Right atrium auricular region (tissue), 2 donors: ENCODE results near the gene MCOLN3. TPM values are rescaled to one million over a fixed set of nuclear protein-coding genes. Genes with fewer than 3 reads are reported as not detected.

Experiments
- DNase-seq: peaks from one replicate; pipeline ENCODE4 v3.0.0-alpha.2; 2019; ENCODE audit warnings: low spot score
- H3K27ac ChIP-seq, 2 donors: fragments of 200-600 bp; sonication (generic); 1 replicate in 1 of 2; 2 replicates in 1 of 2; pipeline ENCODE4 v1.5.1; 2016 to 2019
- H3K27me3 ChIP-seq, 2 donors: fragments of 200-600 bp; sonication (generic); one replicate each; pipeline versions ENCODE4 v1.5.1 to v1.6.0; 2017 to 2019
- H3K36me3 ChIP-seq: fragments of 200-600 bp; sonication (generic); one replicate; pipeline ENCODE4 v1.5.1; 2016
- H3K4me1 ChIP-seq, 2 donors: fragments of 200-600 bp; sonication (generic); one replicate each; pipeline versions ENCODE4 v1.5.1 to v1.6.0; 2017 to 2019
- H3K4me3 ChIP-seq, 2 donors: fragments of 200-600 bp; sonication (generic); 1 replicate in 1 of 2; 2 replicates in 1 of 2; pipeline ENCODE4 v1.5.1; 2017 to 2019; ENCODE audit warnings: mild to moderate bottlenecking in 1 of 2, moderate library complexity in 1 of 2
- H3K9me3 ChIP-seq, 2 donors: fragments of 200-600 bp; sonication (generic); one replicate each; pipeline ENCODE4 v1.5.1; 2019
- total RNA-seq, 2 donors: library from RNA; depleted of rRNA; stranded (reverse); fragments of >200 nt; gene quantifications; one replicate each; pipeline ENCODE4 v1.1.0, GENCODE V29; 2016
- TF ChIP-seq, protein P1 (sequence below), 2 donors: fragments of 200-600 bp; sonication (generic); IDR thresholded peaks; one replicate each; pipeline ENCODE4 v1.5.1; 2019; ENCODE audit warnings: antibody characterized with exemption in 2 of 2

The MCOLN3 gene, protein sequence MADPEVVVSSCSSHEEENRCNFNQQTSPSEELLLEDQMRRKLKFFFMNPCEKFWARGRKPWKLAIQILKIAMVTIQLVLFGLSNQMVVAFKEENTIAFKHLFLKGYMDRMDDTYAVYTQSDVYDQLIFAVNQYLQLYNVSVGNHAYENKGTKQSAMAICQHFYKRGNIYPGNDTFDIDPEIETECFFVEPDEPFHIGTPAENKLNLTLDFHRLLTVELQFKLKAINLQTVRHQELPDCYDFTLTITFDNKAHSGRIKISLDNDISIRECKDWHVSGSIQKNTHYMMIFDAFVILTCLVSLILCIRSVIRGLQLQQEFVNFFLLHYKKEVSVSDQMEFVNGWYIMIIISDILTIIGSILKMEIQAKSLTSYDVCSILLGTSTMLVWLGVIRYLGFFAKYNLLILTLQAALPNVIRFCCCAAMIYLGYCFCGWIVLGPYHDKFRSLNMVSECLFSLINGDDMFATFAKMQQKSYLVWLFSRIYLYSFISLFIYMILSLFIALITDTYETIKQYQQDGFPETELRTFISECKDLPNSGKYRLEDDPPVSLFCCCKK
- total RNA-seq, result 1 to 10 TPM; 2.9 to 5.5 TPM

DNA sequence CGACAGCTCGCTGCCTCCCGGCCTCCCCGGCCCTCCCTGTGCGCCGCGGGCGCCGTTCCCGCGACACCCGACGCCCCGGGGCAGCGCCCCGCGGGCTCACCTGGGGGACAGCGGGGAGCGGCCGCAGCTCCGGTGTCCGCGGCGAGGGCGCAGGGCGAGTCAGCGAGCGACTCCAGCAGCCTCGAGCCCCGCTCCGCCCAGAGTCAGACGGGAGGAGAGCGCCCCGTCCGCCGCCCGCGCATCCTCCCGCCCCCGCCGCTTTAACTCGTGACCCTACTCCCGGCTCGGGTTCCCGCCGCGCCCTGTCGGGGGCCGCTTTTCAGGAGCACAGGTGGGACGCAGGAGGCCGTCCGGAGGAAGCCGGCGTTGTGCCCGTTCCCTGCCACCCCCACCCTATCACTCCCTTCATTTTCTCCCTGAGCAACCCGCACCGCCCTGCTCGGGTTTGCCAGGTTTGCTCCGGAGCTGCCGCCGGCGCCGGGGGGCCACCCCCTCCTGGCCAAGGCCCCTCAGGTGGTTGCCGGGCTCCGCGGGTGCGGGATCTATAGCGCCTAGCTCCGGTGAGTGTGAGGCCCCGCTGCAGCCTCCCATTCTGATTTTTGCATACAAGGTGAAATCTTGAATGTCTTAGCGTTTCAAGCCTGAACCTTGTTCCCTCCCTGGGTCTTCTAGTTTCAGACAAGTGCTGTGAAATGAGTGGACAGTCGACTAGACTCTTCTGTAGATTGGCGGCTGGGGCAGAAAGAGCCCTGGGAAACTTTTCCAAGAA, at the start of gene MCOLN3:
TSS of gene MCOLN3 (minus strand) at position 205 of the 769 bp plus-strand sequence. CDS start 3,140 bp downstream, outside the sequence.
- DNase-seq, result no peak
- Histone ChIP-seq H3K4me1 (peaks cover 0 to 11% of the 10 kb centered on the region in 2 donors), H3K27me3 (peaks cover 3 to 5% of the 10 kb centered on the region in 2 donors), H3K27ac (peak within 1 kb of the TSS; percentile 57 to 61), H3K36me3 (no peaks in the 10 kb centered on the region), H3K9me3 (no peaks in the 10 kb centered on the region), H3K4me3 (peak within 1 kb of the TSS; percentile 57 to 63)
- TF ChIP-seq, protein P1, sequence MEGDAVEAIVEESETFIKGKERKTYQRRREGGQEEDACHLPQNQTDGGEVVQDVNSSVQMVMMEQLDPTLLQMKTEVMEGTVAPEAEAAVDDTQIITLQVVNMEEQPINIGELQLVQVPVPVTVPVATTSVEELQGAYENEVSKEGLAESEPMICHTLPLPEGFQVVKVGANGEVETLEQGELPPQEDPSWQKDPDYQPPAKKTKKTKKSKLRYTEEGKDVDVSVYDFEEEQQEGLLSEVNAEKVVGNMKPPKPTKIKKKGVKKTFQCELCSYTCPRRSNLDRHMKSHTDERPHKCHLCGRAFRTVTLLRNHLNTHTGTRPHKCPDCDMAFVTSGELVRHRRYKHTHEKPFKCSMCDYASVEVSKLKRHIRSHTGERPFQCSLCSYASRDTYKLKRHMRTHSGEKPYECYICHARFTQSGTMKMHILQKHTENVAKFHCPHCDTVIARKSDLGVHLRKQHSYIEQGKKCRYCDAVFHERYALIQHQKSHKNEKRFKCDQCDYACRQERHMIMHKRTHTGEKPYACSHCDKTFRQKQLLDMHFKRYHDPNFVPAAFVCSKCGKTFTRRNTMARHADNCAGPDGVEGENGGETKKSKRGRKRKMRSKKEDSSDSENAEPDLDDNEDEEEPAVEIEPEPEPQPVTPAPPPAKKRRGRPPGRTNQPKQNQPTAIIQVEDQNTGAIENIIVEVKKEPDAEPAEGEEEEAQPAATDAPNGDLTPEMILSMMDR (IDR thresholded peaks at IDR 0.05), result no peak

DNA sequence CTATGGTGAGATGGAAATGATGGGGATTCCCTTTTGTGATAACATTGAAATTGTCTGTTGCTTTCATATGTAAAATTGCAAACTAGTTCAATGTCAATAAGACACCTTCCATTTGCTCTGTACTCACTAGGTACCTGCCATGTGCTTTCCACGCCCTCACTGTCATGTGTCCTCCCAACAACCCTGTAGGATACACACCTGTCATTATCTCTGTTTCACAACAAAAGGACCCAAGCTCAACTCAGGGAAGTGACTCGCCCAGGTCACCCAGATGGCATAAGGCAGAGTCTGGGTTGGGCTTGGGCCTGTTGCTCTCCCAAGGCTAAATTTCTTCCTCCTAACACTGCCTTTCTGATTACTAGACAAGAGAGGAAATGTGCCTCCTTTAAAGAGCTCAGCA, 45.3 kb upstream of the MCOLN3 start:
- DNase-seq, result no peak
- H3K27me3 ChIP-seq, result no peaks in the 10 kb centered on the region
- H3K4me3 ChIP-seq, result no peak overlapping the region

DNA sequence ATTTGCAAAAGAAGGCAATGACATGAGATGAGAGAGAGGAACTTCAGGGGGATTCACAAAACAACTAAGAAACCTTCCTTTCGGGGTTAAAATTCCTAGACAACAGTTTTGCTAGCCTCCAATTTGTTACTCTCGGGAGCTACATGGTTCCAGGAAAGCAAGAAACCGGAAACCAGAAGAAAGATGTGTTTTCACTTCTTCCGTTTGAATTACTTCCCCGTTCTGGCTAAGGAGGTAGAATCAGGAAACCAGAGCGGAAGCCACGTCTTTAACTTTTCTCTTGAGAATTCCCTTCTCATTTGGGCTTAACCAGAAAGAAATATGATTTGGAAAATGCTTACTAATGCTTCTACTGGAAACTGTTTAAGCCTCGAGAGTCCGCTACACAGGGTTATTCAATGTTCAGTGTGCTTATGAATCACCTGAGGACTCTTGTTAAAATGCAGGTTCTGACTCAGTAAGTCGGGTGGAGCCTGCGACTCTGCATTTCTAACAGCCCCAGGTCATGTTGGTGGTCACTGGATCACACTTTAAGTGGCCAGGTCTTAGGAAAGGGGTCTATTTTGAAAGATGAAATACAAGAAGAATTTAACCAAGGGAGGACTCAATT, 43.5 kb upstream of the MCOLN3 start:
- Histone ChIP-seq H3K27me3 (no peaks in the 10 kb centered on the region), H3K9me3 (no peaks in the 10 kb centered on the region), H3K27ac (no peak overlapping the region), H3K4me1 (no peaks in the 10 kb centered on the region), H3K36me3 (no peaks in the 10 kb centered on the region), H3K4me3 (no peak overlapping the region)
- DNase-seq, result no peak
- TF ChIP-seq, protein P1 (IDR thresholded peaks at IDR 0.05), result no peak

More for the DNA sequence above, 45.3 kb upstream of the MCOLN3 start:
- Histone ChIP-seq H3K9me3 (no peaks in the 10 kb centered on the region), H3K36me3 (no peaks in the 10 kb centered on the region), H3K27ac (no peak overlapping the region), H3K4me1 (no peaks in the 10 kb centered on the region)
- TF ChIP-seq, protein P1 (IDR thresholded peaks at IDR 0.05), result no peak

DNA sequence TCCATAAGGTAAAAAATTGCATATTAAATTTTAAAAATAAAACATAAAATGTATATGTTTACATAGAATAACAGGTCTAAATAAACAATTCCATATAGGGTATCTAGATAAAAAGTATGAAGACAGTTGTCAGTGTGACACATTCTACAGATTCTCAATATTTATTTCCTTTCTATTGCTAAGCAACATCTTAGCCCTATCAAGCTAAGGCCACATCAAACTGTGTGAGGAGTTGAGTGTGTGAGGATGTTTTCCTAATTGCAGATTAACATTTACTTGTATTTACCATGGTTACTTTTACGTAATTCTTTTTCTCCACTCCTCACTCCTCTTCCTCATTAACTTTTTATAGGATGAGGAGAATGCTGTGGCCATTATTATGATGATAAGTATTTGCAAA, 41.9 kb upstream of the MCOLN3 start:
- Histone ChIP-seq H3K4me3 (no peak overlapping the region), H3K4me1 (no peaks in the 10 kb centered on the region), H3K9me3 (no peaks in the 10 kb centered on the region), H3K36me3 (no peaks in the 10 kb centered on the region), H3K27me3 (no peaks in the 10 kb centered on the region), H3K27ac (peak overlapping the region in 1 of 2 donors; percentile 58)
- DNase-seq, result no peak
- TF ChIP-seq, protein P1 (IDR thresholded peaks at IDR 0.05), result no peak

DNA sequence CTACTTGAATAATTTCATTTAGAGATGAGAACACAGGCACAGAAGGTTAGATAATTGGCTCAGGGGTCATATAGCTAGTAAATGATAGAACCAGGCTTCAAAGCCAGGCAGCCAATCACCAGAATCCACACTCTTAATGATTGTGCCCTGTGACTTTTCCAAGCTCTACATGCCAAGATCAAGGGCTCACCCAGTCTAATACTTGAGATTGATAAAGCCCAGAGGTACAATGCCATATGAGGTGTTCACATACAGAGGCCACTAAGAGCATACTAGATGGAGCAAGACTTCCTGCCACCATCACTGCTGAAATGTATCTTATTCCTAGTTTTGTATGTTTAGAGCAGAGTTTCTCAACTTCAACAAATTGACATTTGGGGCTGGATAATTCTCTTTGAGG, 40.9 kb upstream of the MCOLN3 start:
- TF ChIP-seq, protein P1 (IDR thresholded peaks at IDR 0.05), result no peak
- no peaks in the 10 kb centered on the region for H3K27me3 ChIP-seq
- no peaks in the 10 kb centered on the region for H3K36me3 ChIP-seq
- peak overlapping the region in 1 of 2 donors; percentile 58 for H3K27ac ChIP-seq
- H3K4me3 ChIP-seq, result no peak overlapping the region
- H3K9me3 ChIP-seq, result no peaks in the 10 kb centered on the region
- no peak for DNase-seq
- H3K4me1 ChIP-seq, result no peaks in the 10 kb centered on the region
